HG03025 (cell line): Measurements from ENCODE around the gene DENND1C.
"Not testable (repeated sequence)": the region's sequence is repeated elsewhere in the genome, so short reads cannot be mapped to it uniquely, and the experiment has no call there.

ENCODE experiments used
- ATAC-seq: cut with Tn5 transposase; IDR thresholded peaks from one replicate; pipeline ENCODE4 v1.9.1; 2021; ENCODE audit warnings: mild to moderate bottlenecking, moderate library complexity; ENCODE audit not compliant: unreplicated experiment, low FRiP score

DENND1C gene

GRCh38 chr19:6509118-6509971 is 27.8 kb upstream of the DENND1C start:
- ATAC-seq, result no peak

GRCh38 chr19:6508028-6508771 is 26.6 kb upstream of the DENND1C start:
- ATAC-seq, result not testable (repeated sequence)

GRCh38 chr19:6503407-6504201 is 22.0 kb upstream of the DENND1C start:
- no peak for ATAC-seq

GRCh38 chr19:6501740-6502648 is 20.4 kb upstream of the DENND1C start, which contains the start of gene TUBB4A:
Gene TUBB4A, minus strand, starts transcription at chr19:6502309. Its CDS starts 97 bp downstream, at chr19:6502212.
- no peak for ATAC-seq

GRCh38 chr19:6500837-6501739 is 19.5 kb upstream of the DENND1C start:
- no peak for ATAC-seq

- ATAC-seq, result no peak
Measured at GRCh38 chr19:6499052-6499790, 17.6 kb upstream of the DENND1C start.

GRCh38 chr19:6498294-6499036 is 16.9 kb upstream of the DENND1C start:
- no peak for ATAC-seq

GRCh38 chr19:6495947-6496346 is 14.4 kb upstream of the DENND1C start:
- ATAC-seq, result no peak

- ATAC-seq, result no peak
Measured at GRCh38 chr19:6494438-6495036, 12.9 kb upstream of the DENND1C start.

- no peak for ATAC-seq
Measured at GRCh38 chr19:6491802-6492592, 10.4 kb upstream of the DENND1C start.

- ATAC-seq, result no peak
Measured at GRCh38 chr19:6490134-6490533, 8.5 kb upstream of the DENND1C start.

- ATAC-seq, result no peak
Measured at GRCh38 chr19:6489278-6490061, 7.9 kb upstream of the DENND1C start.

GRCh38 chr19:6484831-6485230 is 3.2 kb upstream of the DENND1C start:
- ATAC-seq, result no peak

GRCh38 chr19:6484230-6484629 is 2.6 kb upstream of the DENND1C start:
- no peak for ATAC-seq

GRCh38 chr19:6483235-6483634 is 1.6 kb upstream of the DENND1C start:
- no peak for ATAC-seq

- no peak for ATAC-seq
Measured at GRCh38 chr19:6482343-6482686, 728 bp upstream of the DENND1C start.
